ENCODE data around the gene SYT7.

- TF ChIP-seq CTCF (IDR thresholded peaks at IDR 0.05) (no peak), POLR2A (IDR thresholded peaks at IDR 0.05) (no peak)
Measured at GRCh38 chr11:61538636-61538961, 42.3 kb downstream of the SYT7 start.
